Retinal pigment epithelial cell (primary cell): Measurements from ENCODE around the gene ME3.

Experiments used
- DNase-seq: peaks from one replicate; pipeline ENCODE4 v3.0.0-alpha.2; 2010; ENCODE audit warnings: low read depth
- H3K4me3 ChIP-seq: 2 replicates; pipeline ENCODE4 v1.5.1; 2011; ENCODE audit warnings: mild to moderate bottlenecking, low read length, control low read depth, moderate library complexity
- TF ChIP-seq, protein P1 (sequence below): conservative IDR thresholded peaks from 2 replicates; pipeline ENCODE4 v1.5.1; 2011; ENCODE audit warnings: low read depth, low read length, control low read depth, inconsistent platforms

ME3 gene

GRCh38 chr11:86672007-86672621, at the start of gene ME3:
Gene ME3, minus strand, starts transcription at chr11:86672616.
- TF ChIP-seq, protein P1, sequence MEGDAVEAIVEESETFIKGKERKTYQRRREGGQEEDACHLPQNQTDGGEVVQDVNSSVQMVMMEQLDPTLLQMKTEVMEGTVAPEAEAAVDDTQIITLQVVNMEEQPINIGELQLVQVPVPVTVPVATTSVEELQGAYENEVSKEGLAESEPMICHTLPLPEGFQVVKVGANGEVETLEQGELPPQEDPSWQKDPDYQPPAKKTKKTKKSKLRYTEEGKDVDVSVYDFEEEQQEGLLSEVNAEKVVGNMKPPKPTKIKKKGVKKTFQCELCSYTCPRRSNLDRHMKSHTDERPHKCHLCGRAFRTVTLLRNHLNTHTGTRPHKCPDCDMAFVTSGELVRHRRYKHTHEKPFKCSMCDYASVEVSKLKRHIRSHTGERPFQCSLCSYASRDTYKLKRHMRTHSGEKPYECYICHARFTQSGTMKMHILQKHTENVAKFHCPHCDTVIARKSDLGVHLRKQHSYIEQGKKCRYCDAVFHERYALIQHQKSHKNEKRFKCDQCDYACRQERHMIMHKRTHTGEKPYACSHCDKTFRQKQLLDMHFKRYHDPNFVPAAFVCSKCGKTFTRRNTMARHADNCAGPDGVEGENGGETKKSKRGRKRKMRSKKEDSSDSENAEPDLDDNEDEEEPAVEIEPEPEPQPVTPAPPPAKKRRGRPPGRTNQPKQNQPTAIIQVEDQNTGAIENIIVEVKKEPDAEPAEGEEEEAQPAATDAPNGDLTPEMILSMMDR = no peak
- no peak for DNase-seq
- H3K4me3 ChIP-seq = peak within 1 kb of the TSS; percentile 66

DNA sequence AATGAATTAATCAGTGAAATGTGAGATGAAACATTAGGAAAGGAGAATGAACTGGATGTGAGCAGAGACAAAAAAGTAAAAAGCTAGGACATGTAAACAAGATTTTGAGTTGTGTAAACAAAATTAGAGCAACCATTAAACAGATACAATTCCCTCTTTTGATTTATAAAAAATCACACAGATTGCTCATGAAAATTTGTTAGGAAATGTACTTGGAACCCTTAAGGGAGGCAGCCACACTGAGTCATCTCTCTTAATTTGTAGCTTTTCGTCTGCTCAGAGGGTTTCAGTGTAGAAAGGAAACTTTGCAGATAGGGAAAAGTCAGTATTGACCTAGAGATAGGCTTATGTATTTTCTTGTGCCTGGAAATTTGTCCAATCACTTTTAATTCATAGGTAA, 49.6 kb upstream of the ME3 start:
- TF ChIP-seq, protein P1 = no peak
- DNase-seq = no peak
- H3K4me3 ChIP-seq = no peak overlapping the region

DNA sequence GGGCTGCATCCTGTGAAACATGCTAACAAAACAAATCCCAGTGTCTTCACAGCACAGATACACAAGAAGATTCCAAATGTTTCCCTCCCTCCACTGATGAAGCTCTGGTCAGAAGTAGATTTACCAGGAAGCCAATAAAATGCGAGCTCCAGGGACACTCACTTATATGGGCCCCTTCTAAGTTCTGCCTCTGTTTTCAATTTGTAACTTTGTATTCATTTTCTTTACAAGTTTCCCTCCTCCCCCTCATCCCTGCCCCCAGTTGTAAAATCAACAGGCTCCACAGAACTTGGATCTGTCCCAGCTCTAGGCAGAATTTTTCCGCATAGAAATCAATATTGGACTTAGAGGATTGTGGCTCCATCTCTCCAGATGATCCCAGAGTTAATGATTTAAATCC, 48.1 kb upstream of the ME3 start:
- no peak overlapping the region for H3K4me3 ChIP-seq
- TF ChIP-seq, protein P1 = no peak
- DNase-seq = no peak

DNA sequence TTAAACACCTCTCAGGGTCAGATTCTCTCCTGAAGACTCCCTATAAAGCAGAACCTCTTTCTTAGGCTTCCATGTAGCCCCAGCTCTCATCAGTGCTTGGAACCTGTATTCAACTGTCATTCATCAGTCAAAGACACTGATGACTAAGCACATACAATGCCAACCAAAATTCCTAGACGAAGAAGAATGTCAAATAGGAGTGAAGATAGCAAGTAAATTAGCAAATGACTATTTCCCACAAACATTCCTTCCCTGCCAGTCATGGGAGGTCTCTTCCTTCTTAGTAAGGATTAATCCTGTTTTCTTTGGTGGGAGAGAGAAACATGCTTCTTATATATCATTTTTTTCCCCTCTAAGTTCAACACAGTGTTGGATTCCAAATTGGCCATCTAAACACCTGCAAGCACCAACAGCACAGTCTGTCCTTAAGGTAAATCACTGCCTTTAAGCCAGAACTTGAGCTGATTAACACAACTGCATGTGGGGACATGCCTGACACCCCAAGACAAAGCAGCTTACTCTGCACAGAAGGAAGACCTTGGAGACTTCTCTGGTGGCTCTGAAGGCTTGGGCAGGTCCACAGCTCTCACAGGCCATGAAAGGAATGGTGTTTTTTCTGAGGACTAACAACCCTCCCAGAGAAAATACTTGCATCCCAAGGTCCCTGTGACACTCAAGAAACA, 47.5 kb upstream of the ME3 start:
- DNase-seq = peak; percentile 84
- TF ChIP-seq, protein P1 = no peak
- no peak overlapping the region for H3K4me3 ChIP-seq

GRCh38 chr11:86718999-86719398, 46.6 kb upstream of the ME3 start:
- TF ChIP-seq, protein P1 = no peak
- no peak overlapping the region for H3K4me3 ChIP-seq
- no peak for DNase-seq

- TF ChIP-seq, protein P1 = no peak
- no peak overlapping the region for H3K4me3 ChIP-seq
- no peak for DNase-seq
Observed at GRCh38 chr11:86718521-86718920, 46.1 kb upstream of the ME3 start.

DNA sequence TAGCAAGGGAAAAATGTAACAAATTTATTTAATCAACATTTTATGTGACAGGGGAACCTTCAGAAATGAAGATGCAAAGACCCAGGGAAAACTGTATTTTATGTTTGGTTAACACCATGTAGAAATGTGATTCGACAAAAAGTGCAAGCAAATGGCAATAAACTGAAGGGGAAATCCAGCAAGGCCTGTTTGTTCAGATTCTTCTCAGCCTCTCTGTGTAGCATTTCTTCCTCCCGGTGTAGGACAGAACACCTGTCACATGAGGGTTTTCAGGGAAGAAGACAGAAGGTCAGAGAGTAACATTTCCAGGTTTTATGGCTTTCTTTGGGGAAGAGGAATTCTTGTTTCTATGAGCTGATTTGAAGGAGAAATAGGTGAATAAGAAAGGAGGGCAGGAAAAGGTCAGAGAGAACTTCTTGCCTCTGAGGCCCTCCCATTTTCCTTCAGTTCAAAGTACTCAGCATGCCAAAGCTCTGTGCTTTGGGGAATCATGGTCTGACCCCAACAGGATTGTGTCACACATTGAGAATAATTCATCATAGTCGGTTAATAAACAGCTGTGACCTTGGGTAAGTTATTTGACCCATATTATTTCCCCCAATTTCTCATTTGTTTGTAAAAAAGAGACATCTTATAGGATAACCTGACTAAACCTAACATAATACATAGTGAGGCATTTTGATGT, 45.5 kb upstream of the ME3 start:
- H3K4me3 ChIP-seq = no peak overlapping the region
- no peak for DNase-seq
- TF ChIP-seq, protein P1 = no peak
